PC-3 (cell line): Measurements from ENCODE around the gene TXN2. TPM values are rescaled to one million over a fixed set of nuclear protein-coding genes. Genes with fewer than 3 reads are reported as not detected.

Experiments
- ATAC-seq: fragments of 200-7000 bp; cut with Tn5 transposase; 2 replicates; pipeline ENCODE4 v1.9.1; 2020; ENCODE audit warnings: mild to moderate bottlenecking, moderate library complexity
- BruUV-seq: library from RNA; stranded (reverse); fragments of 400-500 nt; replicated peaks from 2 replicates; lab custom pipeline; 2021; lab: Mats Ljungman, UMichigan
- CTCF ChIA-PET: fragments of 300-600 bp; sonication (Branson Sonifier 250); formaldehyde crosslinking; loops from one replicate; lab custom pipeline; 2022; ENCODE audit warnings: antibody characterized with exemption; lab: Charles Lee
- POLR2A ChIA-PET: fragments of 300-600 bp; sonication (Branson Sonifier 250); formaldehyde crosslinking; loops from one replicate; lab custom pipeline; 2022; ENCODE audit warnings: antibody characterized with exemption; ENCODE audit not compliant: unreplicated experiment; lab: Charles Lee
- DNase-seq: peaks from one replicate; pipeline ENCODE4 v3.0.0-alpha.2; 2015
- H2AFZ ChIP-seq: fragments of 300-600 bp; sonication (generic); 2 replicates; pipeline ENCODE4 v1.6.0; 2016; ENCODE audit warnings: antibody characterized with exemption, low read length
- H3F3A ChIP-seq: fragments of 300-600 bp; sonication (generic); one replicate; pipeline ENCODE4 v1.6.0; 2017; ENCODE audit warnings: antibody characterized with exemption, low read length, control low read depth, mild to moderate bottlenecking; ENCODE audit not compliant: unreplicated experiment
- H3K27ac ChIP-seq: fragments of 300-600 bp; sonication (generic); 2 replicates; pipeline ENCODE4 v1.5.1; 2016; ENCODE audit warnings: mild to moderate bottlenecking, low read length
- H3K27me3 ChIP-seq: fragments of 300-600 bp; sonication (generic); 2 replicates; pipeline ENCODE4 v1.6.1; 2016; ENCODE audit warnings: low read length, mixed read lengths
- H3K36me3 ChIP-seq: fragments of 300-600 bp; sonication (generic); 2 replicates; pipeline ENCODE4 v1.6.1; 2016; ENCODE audit warnings: low read depth, mixed run types, low read length, mixed read lengths
- H3K4me1 ChIP-seq: fragments of 300-600 bp; sonication (generic); 2 replicates; pipeline ENCODE4 v1.5.1; 2016; ENCODE audit warnings: low read length; ENCODE audit not compliant: insufficient read depth
- H3K4me2 ChIP-seq: fragments of 300-600 bp; sonication (generic); 2 replicates; pipeline ENCODE4 v1.6.0; 2016; ENCODE audit warnings: low read length
- H3K4me3 ChIP-seq: fragments of 300-600 bp; sonication (generic); 2 replicates; pipeline ENCODE4 v1.5.1; 2016; ENCODE audit warnings: mild to moderate bottlenecking, low read length, mixed read lengths
- H3K79me2 ChIP-seq: fragments of 300-600 bp; sonication (generic); 2 replicates; pipeline ENCODE4 v1.6.1; 2017; ENCODE audit warnings: low read length, mixed read lengths
- H3K9ac ChIP-seq: fragments of 300-600 bp; sonication (generic); 2 replicates; pipeline ENCODE4 v1.6.0; 2016; ENCODE audit warnings: mild to moderate bottlenecking, low read length
- H3K9me2 ChIP-seq: fragments of 300-600 bp; sonication (generic); replicated peaks from 2 replicates; pipeline ENCODE4 v1.6.1; 2016; ENCODE audit warnings: mixed run types, low read length, mixed read lengths
- H3K9me3 ChIP-seq: fragments of 300-600 bp; sonication (generic); 2 replicates; pipeline ENCODE4 v1.6.1; 2016; ENCODE audit warnings: low read length, mixed read lengths
- H4K20me1 ChIP-seq: fragments of 300-600 bp; sonication (generic); 2 replicates; pipeline ENCODE4 v1.6.1; 2016; ENCODE audit warnings: low read length, mixed read lengths
- EZH2 ChIP-seq: fragments of 300-600 bp; sonication (generic); IDR thresholded peaks from one replicate; pipeline ENCODE4 v1.6.1; 2017; ENCODE audit warnings: antibody characterized with exemption, mild to moderate bottlenecking, low read length; ENCODE audit not compliant: unreplicated experiment
- EZH2phosphoT487 ChIP-seq: fragments of 300-600 bp; sonication (generic); IDR thresholded peaks from 2 replicates; pipeline ENCODE4 v1.6.1; 2018; ENCODE audit warnings: mild to moderate bottlenecking, antibody characterized with exemption, low read length, borderline replicate concordance
- intact Hi-C: fragments of 100-400 bp; cut with micrococcal nuclease; formaldehyde crosslinking; loops from 2 replicates; pipeline ENCODE4 v1.9.0; 2023
- total RNA-seq: library from RNA; depleted of rRNA; stranded (reverse); fragments of >200 nt; gene quantifications from 2 replicates; pipeline ENCODE4 v1.2.3, GENCODE V29; 2014
- TF ChIP-seq, protein P1 (sequence below): fragments of 300-600 bp; sonication (generic); conservative IDR thresholded peaks from 2 replicates; pipeline ENCODE4 v1.5.1; 2017; ENCODE audit warnings: antibody characterized with exemption, low read depth, mild to moderate bottlenecking, low read length

Gene TXN2
- total RNA-seq, 1 experiment from 2014 or later: 49.6 TPM

DNA sequence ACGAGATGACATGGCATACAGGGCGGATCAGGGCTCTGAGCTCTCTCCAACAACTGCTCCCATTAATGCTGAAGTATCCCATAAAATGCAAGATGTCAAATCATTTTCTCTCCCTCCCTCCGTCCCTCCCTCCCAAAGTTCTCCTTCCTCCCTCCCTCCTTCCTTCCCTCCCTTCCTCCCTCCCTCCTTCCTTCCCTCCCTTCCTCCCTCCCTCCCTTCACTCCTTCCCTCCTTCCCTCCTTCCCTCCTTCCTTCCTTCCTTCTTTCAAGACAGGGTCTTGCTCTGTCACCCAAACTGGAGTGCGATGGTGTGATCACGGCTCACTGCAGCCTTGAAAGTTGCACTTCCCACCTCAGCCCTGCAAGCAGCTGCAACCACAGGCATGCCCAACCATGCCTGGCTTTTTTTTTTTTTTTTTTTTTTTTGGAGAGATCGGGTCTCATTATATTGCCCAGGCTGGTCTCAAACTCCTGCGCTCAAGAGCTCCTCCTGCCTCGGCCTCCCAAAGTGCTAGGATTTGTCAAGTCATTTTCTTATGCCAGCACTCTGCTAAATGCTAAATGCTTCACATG is 38.2 kb downstream of the TXN2 start:
- no peak for TF ChIP-seq EZH2phosphoT487
- TF ChIP-seq, protein P1, sequence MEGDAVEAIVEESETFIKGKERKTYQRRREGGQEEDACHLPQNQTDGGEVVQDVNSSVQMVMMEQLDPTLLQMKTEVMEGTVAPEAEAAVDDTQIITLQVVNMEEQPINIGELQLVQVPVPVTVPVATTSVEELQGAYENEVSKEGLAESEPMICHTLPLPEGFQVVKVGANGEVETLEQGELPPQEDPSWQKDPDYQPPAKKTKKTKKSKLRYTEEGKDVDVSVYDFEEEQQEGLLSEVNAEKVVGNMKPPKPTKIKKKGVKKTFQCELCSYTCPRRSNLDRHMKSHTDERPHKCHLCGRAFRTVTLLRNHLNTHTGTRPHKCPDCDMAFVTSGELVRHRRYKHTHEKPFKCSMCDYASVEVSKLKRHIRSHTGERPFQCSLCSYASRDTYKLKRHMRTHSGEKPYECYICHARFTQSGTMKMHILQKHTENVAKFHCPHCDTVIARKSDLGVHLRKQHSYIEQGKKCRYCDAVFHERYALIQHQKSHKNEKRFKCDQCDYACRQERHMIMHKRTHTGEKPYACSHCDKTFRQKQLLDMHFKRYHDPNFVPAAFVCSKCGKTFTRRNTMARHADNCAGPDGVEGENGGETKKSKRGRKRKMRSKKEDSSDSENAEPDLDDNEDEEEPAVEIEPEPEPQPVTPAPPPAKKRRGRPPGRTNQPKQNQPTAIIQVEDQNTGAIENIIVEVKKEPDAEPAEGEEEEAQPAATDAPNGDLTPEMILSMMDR: no peak
- no peak for TF ChIP-seq EZH2
- ATAC-seq: no peak
- ChIA-PET POLR2A (no interaction called here), CTCF (no interaction called here)
- Histone ChIP-seq H3K79me2 (no peaks in the 10 kb centered on the region), H3K27me3 (no peaks in the 10 kb centered on the region), H4K20me1 (no peaks in the 10 kb centered on the region), H3K4me3 (no peak overlapping the region), H3K36me3 (no peaks in the 10 kb centered on the region), H3K27ac (no peak overlapping the region), H3K4me1 (peaks cover 11% of the 10 kb centered on the region), H3K9ac (no peak overlapping the region), H3K9me3 (no peaks in the 10 kb centered on the region), H3F3A (no peaks in the 10 kb centered on the region), H2AFZ (no peak overlapping the region), H3K9me2 (no peaks in the 10 kb centered on the region), H3K4me2 (no peak overlapping the region)
- no TSS peak for BruUV-seq
- intact Hi-C loops: no loop called here
- no peak for DNase-seq

DNA sequence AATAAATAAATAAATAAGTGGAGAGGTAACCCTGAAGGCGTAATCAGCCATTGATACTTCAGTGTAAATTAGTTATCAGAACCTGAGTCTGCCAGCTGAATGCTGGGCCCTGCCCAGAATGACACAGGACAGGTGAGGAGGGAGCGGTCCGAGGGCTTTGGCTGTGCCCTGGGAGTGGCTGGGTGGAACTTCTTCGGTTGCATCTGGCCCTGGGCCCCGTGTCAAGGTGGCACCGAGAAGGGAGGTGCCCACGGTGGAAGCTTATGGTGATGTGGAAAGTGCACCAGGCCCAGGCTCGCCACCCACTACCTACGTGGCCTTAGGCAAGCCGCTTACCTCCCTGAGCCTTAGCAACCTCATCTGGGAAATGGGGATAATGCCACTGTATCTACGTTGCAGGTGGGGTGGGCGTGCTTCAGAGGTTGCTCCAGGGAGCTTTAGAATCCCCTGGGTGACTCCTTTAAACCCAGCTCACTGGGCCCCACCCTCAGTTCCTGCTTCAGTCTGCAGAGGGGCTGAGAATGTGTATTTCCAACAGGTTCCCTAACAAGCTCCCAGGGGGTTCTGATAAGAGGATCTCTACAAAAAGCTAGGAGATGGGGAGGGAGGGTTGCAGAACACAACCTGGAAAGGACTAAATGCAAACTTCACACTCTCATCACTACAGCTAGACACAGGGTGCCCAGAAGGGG is 38.8 kb downstream of the TXN2 start:
- ChIA-PET CTCF (no interaction called here), POLR2A (no interaction called here)
- no peak for TF ChIP-seq EZH2
- TF ChIP-seq EZH2phosphoT487: no peak
- TF ChIP-seq, protein P1: no peak
- no TSS peak for BruUV-seq
- Histone ChIP-seq H3K4me2 (no peak overlapping the region), H3K4me3 (no peak overlapping the region), H3K9me3 (no peaks in the 10 kb centered on the region), H3K27me3 (no peaks in the 10 kb centered on the region), H3K9ac (no peak overlapping the region), H3K27ac (no peak overlapping the region), H3K4me1 (peaks cover 11% of the 10 kb centered on the region), H4K20me1 (no peaks in the 10 kb centered on the region), H3K9me2 (no peaks in the 10 kb centered on the region), H3F3A (no peaks in the 10 kb centered on the region), H3K79me2 (no peaks in the 10 kb centered on the region), H3K36me3 (no peaks in the 10 kb centered on the region), H2AFZ (no peak overlapping the region)
- ATAC-seq (no peak), DNase-seq (no peak)
- intact Hi-C loops: no loop called here

DNA sequence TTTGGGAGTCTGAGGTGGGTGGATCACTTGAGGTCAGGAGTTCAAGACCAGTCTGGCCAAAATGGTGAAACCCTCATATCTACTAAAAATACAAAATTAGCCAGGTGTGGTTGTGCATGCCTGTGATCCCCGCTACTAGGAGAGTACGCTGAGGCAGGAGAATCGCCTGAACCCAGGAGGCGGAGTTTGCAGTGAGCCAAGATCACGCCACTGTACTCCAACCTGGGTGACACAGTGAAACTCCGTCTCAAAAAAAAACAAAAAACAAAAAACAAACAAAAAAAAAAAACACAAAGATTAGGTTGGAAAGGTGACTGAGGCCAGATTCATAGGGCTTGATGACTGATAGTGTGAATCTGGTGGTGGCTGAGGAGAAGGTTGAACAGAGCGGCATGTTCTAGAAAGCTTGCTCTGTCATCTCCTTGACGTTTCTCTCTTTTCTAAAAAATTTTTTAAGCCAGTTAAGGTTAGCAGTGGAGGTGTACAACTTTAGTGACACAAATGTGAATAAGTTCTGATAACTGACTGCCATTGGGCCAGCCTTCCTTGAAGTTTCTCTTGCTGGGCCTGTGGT is 40.9 kb downstream of the TXN2 start:
- Histone ChIP-seq H3K9me3 (no peaks in the 10 kb centered on the region), H3K4me2 (no peak overlapping the region)

More for the DNA sequence above, 40.9 kb downstream of the TXN2 start:
- H4K20me1 ChIP-seq: no peaks in the 10 kb centered on the region
- ATAC-seq: no peak
- no peaks in the 10 kb centered on the region for H3K9me2 ChIP-seq
- no peak overlapping the region for H3K4me3 ChIP-seq
- H2AFZ ChIP-seq: no peak overlapping the region
- CTCF ChIA-PET: no interaction called here
- H3F3A ChIP-seq: no peaks in the 10 kb centered on the region
- peaks cover 11% of the 10 kb centered on the region for H3K4me1 ChIP-seq
- H3K9ac ChIP-seq: no peak overlapping the region
- no peaks in the 10 kb centered on the region for H3K79me2 ChIP-seq
- H3K27ac ChIP-seq: no peak overlapping the region
- intact Hi-C loops: no loop called here
- H3K27me3 ChIP-seq: no peaks in the 10 kb centered on the region
- POLR2A ChIA-PET: no interaction called here
- DNase-seq: no peak
- H3K36me3 ChIP-seq: no peaks in the 10 kb centered on the region
- BruUV-seq: no TSS peak
- TF ChIP-seq EZH2 (no peak), EZH2phosphoT487 (no peak)
- TF ChIP-seq, protein P1: no peak
